Stimulated activated CD4-positive, alpha-beta T cell treated with anti-CD3 and anti-CD28 coated beads, Interleukin-15, amount 100 ng/mL, for 24 hours (primary cell): ENCODE data around the gene IREB2.
A peak's percentile ranks its signal among the peaks of the same experiment; 100 is the strongest.
"Not testable (repeated sequence)": the region's sequence is repeated elsewhere in the genome, so short reads cannot be mapped to it uniquely, and the experiment has no call there.

Source experiments
- DNase-seq: peaks from one replicate; pipeline ENCODE4 v3.0.0-alpha.2; 2020

IREB2 gene, protein sequence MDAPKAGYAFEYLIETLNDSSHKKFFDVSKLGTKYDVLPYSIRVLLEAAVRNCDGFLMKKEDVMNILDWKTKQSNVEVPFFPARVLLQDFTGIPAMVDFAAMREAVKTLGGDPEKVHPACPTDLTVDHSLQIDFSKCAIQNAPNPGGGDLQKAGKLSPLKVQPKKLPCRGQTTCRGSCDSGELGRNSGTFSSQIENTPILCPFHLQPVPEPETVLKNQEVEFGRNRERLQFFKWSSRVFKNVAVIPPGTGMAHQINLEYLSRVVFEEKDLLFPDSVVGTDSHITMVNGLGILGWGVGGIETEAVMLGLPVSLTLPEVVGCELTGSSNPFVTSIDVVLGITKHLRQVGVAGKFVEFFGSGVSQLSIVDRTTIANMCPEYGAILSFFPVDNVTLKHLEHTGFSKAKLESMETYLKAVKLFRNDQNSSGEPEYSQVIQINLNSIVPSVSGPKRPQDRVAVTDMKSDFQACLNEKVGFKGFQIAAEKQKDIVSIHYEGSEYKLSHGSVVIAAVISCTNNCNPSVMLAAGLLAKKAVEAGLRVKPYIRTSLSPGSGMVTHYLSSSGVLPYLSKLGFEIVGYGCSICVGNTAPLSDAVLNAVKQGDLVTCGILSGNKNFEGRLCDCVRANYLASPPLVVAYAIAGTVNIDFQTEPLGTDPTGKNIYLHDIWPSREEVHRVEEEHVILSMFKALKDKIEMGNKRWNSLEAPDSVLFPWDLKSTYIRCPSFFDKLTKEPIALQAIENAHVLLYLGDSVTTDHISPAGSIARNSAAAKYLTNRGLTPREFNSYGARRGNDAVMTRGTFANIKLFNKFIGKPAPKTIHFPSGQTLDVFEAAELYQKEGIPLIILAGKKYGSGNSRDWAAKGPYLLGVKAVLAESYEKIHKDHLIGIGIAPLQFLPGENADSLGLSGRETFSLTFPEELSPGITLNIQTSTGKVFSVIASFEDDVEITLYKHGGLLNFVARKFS

DNA sequence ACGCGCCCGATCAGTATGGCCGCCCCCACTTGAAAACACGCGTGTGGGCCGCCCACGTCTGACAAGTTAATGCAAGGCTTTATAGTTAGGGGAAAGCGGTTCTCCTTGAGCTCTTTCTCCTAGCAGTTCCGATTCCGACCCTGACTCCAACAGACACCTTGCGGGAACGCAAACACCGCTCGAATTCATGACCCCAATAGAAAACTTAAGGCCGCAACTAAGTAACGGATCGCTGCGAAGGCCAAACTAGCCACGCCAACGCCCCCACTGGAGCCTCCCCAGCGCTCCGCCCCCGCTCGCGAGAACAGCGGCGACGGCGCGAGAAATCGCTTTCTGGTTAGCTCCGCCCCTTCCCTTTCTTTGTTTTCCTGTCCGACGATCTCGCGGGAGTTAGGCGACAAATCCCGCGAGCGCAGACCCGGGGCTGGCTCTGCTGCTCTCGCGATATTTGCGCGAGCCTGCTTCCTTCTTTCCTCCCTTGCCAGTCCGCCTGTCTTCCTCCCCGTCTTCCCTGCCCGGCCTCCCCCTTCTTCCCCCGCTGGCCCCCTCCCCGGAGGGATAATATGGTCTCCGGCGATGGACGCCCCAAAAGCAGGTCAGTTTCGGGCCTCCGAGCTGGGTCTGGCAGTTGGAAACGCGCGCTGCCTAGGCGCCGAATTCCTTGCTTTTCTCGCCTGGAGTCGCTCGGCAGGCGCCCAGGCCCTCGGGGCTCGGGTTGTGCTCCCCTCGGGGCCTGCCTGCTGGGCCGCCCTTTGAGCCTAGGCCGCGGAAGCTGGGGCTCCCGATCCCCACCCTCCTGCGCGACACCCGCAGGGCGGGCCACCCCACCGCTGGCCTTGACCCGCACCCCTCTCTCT, at the start of gene IREB2:
Gene IREB2 (plus strand): TSS at position 455 of the 857 bp plus-strand sequence. CDS start 122 bp downstream, at position 577.
- peak; percentile 97 for DNase-seq

DNA sequence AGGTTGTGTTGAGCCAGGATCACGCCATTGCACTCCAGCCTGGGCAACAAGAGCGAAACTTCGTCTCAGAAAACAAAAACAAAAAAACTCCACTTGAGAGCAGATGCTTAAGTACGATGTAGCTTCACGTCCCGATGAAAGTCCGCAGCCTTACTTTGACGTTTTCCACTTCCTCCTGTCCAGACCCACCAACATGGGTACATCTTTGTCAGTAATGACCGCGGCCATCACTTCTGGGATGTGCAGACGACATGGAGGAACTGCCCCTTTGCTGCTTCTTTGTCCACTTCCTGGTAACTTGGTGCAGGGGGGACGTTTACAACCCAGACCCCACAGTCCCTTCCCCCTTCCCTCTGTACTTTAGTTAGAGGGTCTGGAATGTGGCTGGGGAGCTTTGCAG, 49.2 kb upstream of the IREB2 start:
- DNase-seq, result no peak

DNA sequence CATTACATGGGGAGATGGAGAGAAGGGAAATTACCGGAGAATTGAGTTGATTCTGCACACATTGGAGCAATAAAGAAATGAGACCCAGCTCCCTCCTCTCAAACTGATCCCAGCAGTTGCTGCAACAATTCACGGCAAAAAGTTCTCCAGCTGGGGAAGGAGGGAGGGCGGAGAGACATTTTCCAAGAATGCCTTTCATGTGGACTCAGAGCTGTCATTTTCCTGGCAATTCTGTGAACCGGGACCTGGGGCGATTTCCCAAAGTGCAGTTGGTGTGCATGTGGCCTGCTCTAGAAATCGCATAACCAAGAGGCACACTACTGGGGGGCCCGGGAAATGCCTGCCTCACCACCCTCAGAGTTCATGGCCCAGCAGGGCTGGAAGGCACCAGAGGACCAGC, 48.7 kb upstream of the IREB2 start:
- DNase-seq, result no peak

DNA sequence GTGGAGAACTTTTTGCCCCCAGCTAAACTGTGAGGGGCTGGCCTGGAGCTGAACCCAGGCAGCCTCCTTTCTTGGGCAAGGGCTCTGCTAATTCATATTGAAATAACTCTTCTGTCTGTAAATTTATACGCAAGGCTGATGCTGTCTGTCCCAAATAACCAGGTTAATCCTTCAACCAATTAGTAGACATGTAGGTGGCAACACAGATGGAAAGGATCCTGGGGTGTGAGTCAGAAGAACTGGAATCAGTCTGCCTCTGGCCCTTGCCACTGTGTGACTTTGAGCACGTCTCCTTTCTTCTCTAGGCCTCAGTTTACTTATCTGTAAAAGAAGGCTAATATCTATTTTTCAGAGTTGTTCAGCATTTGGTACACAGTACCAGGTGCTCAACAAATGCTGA, 48.3 kb upstream of the IREB2 start:
- no peak for DNase-seq

DNA sequence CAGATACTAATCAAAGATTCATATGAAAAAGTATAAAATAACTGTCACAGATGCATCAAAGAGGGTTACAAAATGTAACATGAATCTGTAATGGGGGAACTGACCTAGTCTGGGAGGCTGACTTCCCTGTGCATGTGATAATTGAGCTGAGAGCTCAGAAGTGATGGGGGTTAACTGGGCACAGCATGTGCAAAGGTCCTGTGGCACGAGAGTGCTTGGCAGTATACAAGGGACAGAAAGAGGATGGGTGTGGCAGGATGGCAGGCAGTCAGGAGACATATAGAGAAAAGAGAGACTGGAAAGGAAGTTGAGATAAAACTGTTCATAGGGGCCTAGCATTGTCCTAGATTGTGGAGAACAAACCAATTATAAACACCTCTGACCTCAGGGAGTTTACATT, 47.8 kb upstream of the IREB2 start:
- DNase-seq, result no peak

DNA sequence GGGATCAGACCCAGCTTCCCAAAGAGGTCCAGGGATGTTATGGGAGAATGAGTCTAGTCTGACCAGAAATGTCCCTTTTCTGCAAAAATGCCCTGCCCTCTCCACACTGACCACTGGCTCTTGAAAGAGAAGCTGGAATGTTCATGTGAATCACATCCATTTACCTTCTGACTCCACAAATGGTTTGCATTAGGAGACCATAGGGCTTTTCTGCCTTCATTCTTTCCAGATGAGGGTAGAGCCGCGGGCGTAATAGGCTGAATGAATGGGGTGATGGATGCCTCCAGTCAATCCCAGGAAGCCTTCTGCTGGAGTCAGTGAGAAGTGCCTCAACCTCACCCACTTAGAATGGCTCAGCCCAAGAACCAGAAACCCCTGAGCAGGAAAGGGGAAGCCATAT, 47.2 kb upstream of the IREB2 start:
- DNase-seq, result no peak

DNA sequence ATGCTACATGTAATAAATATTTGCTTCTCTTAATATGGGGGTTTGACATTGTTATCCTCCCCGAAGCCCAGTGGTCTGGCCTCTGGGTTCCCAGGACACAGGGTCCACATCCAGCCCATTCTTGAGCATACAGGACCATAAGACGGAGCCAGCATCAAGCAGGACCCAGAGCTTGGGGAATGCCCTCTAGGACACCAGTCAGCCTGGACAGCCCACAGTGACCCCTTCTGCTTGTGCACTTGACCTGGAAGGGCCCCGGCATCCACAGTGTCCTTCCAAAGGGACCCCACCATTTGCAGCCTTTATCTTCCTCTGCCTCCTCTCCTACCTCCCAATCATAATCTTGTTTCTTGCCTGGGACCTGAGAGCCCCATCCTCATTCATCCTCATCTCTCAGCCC, 46.2 kb upstream of the IREB2 start:
- no peak for DNase-seq

DNA sequence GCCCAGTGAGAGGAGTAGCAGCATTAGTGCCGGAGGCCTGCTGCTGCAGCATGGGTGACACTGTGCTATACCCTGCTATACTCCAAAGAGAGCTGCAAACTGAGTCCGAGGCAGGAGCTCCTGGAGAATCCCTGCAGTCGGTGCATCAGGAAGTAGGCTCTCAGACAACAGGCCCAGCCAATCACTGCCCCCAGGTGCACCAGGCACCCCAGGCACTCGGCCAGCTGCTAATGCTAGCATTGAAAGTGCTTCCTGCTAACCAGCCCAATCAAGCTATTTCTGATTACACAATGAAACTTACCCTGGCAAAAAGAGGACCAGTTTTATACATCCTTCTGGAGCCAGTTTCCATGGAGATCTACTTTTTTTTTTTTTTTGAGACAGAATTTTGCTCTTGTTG, 45.6 kb upstream of the IREB2 start:
- no peak for DNase-seq

DNA sequence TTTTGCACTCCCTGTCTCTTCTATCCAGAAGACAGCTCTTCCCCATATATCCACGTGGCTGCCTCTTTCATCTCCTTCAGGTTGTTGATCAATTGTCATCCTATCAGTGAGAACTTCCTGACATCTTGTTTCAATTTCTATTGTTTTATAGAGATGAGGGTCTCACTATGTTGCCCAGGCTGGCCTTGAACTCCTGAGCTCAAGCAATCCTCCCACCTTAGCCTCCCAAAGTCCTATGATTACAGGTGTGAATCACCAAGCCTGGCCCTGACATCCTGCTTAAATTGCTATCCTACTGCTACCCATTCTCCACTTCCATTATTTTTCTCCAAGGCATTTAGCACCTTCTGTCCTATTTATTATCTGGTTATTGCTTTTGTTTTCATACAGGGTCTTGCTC, 44.9 kb upstream of the IREB2 start:
- no peak for DNase-seq

DNA sequence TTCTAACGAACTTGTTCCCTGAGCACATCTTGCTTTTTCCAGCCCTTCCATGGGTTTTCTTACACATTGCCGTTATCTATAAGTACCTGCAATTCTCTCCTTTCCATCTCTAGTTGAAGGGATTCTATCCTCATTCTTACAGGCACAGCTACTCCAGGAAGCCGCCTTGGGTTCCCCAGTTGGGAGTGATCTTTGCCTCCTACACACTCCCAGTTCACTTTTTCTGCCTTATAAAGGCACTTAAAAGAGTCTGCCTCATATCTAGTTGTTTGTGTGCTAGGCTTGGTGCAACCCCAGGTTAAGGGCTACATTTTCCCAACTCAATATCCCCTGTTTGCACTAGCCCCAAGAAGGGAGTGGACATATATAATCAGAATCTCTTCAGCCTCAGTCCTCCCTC, 44.0 kb upstream of the IREB2 start:
- no peak for DNase-seq

DNA sequence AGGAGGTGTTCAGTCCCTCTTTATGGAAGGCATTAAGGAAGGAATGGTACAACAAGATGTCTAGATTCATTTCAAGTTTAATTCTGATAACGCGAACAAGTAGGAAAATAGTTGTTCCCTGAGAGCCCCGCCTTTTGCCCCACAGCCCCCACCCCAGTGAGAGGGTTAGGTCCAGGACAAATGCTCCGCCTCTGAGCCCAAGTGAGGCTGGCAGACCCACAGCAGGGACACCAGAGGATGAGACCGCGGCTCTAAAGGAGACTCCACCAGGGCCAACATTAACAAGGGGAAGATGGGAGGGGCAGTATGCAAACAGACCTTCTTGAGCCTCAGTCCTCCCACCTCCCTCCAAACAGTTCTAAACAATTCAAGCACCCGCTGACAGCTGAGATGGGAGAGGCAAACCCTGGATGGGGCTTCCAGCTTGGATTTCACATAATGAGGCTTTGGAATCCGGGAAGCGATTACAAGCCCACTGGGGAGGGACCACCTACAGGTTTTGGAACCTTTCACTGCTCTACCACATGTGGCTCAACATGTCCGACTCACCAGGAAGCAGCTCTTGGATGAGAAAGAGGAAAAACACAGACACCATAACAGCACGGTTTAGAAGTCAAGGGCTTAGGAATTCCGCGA, 42.9 kb upstream of the IREB2 start:
- DNase-seq, result no peak

DNA sequence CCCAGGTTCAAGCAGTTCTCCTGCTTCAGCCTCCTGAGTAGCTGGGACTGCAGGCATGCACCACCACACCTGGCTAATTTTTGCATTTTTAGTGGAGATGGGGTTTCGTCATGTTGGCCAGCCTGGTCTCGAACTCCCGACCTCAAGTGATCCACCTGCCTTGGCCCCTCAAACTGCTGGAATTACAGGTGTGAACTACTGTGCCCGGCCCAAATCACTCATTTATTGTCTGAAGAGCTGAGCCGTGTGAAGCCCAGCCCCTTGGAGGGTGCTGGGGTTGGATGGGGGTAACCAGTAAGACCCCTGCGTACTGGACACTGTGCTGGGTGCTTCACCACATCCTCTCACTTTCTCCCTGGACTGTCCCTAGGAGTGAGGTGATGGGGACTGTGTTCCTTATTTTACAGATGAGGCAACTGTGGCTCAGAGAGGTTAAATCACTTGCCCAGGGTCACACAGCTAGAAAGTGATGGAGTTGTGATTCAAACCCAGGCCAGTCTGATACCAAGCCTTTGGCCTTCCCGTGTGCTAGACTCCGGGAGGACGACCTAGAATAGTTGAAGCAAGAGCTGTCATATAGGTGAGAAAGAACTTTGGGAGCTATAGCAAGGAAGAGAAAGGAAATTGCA, 41.7 kb upstream of the IREB2 start:
- DNase-seq, result no peak

DNA sequence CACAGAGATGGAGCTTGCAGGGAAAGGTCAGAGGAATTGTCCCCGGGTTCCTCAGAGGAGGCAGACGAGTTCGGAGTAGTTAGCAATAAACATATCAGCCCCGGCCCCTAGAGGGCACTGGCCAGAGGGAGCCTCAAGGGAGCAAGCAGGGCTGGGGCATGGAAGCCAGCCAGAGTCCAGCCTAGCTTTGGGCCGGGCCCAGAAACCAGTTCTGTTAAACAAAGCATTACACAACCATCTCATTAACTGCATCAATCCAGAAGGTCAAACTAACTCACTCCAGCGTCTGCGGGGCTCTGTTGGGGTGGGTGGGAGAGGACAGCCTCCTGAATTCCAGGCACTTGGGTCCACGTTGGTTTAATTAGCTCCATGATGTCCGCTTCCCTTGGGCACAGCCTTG, 41.0 kb upstream of the IREB2 start:
- DNase-seq, result peak; percentile 13

DNA sequence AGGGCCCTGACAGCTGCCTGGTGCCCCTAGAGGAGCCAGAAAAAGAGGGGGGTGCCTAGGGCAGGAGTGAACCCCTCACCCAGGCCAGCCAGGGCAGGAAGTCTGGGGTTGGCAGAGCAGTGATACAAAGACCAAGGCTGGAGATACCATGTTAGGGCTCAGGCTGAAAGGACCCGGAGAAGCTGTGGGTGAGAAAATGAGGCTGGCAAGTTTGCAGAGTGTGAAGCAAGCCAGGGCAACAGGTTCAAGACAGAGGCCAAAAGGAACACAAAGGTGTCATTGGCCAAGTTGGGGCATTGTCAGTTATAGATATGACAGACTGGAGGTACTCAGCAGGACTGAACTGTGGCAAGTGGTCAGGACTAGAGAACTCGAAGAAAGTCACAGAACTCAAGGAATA, 40.6 kb upstream of the IREB2 start:
- no peak for DNase-seq

DNA sequence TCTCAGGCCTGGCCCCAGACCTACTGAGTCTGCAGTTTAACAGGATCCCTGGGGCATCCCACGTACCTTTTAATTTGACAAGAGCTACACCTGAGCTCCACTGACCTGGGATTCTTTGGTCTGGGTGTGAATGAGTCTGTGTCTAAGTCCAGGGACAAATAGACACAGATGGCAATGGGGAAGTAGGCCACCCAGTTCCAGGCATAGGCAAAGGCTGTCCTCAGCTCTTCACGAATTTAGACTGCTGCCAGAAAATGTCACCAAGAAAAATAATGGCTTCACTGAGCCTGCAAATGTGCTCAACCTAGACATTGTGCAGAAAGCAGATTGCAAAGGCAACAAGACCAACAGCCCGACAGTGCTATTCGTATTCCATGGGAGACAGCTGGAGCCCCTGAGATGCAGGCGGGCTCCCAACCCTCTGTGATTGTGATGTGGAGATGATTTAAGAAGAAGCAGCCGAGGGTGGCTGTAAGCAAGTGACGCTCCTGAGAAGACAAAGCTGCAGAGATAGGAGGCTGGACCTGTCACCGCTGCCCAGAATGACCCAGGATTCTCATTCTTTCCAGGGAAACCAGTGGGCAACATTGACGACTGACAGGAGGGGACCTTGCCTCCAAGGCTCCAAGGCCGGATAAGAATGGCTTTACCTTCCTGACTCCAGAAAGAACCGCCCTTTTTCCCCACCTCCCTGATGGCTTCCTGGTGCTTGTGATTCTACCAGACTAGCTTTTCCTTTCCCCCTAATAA, 39.8 kb upstream of the IREB2 start:
- DNase-seq, result no peak

DNA sequence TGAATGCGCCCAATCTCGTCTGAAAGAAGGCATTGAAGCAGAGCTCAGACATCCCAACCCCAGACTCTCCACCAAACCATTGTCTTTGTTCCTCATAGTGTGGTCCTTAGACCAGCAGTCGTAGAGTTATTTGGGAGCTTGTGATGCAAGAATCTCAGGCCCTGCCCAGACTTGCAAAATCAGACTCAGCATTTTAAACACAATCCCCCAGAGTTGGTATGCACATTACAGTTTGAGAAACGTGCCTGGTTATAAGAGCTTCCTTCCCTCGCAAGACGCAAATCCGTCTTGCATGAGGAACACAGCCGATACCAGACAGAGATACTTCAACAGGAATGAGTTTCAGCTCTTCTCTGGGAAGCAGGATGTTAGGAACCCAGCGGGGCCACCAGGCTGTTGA, 38.9 kb upstream of the IREB2 start:
- no peak for DNase-seq

DNA sequence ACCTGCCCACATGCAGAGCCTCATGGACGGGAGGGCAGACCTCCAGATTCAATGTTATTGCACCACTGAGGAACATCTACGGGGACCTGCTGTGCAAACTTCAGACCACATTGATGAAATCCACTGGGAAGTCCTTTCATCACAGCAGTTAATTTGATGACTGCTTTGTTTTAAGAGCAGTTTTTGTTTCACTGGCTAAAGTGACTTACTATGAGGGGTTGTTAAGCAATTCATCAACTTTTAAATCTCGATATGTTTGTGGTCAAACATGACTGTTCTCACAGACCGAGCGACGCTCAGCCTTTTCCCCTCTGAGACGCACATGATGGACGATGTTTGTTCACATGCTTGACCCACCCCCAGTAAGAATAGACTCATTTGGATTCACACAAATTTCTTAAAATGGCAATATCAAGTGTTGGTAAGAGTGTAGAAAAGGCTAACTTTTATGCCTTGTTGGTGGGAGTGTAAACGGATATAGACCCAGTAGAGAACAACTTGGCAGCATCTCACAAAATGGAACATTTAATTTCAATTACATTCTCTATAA, 35.9 kb upstream of the IREB2 start:
- no peak for DNase-seq

DNA sequence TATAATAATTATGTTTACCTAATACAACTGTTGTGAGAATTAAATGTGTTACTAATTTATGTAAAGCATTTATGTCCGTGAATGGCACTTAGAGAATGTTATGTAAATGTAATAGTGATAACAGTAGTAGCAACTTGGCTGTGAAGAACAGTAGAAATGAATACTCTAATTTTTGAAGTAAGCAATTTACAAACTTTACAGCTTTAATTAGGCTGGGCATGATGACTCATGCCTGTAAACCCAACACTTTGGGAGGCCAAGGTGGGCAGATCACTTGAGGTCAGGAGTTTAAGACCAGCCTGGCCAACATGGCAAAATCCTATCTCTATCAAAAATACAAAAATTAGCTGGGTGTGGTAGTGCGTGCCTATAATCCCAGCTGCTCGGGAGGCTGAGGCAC, 33.9 kb upstream of the IREB2 start:
- no peak for DNase-seq

DNA sequence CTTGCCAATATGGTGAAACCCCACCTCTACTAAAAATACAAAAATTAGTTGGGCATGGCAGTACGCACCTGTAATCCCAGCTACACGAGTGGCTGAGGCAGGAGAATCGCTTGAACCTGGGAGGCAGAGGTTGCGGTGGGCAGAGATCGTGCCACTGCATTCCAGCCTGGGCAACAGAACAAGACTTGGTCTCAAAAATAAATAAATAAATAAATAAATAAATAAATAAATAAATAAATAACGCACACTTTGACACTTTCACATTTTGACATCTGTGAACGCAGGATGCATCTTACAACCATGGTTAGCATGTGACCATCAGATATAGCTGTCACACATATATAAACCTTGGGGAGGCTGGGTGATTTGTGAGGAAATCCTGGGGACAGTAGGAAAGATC, 33.2 kb upstream of the IREB2 start:
- DNase-seq, result not testable (repeated sequence)

DNA sequence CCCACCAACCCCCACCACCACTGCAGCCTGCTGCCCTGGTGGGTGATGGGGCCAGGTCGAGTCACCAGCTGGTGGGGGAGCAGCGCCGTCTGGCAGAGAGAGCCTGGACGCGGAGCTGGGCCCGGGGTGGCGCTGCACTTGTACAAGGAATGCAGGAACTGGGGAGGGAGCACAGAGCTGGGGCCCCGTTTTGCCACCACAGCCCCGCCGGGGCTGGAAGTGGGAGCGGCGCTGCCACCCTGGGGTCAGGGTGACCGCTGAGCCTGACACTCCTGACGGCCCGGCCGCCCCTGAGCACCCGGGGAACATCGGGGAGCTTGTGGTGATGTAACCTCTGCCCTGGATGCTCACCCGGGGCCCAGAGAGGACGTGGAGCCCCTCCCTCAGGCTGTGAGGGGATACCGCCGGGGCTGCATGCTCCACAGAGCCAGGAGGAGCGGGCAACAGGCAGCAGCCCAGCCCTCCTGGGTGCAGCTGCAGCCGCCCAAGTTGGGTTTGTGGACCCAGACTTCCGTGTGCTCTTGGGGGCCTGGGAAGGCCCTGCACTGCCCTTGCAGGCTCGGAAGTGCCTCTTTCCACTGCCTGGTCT, 32.6 kb upstream of the IREB2 start:
- DNase-seq, result no peak
